ENCODE results near the gene KPNA4. TPM values are rescaled to one million over a fixed set of nuclear protein-coding genes. Genes with fewer than 3 reads are reported as not detected.

The KPNA4 gene
- total and polyA plus RNA-seq, 7 donors = 15.0 to 52.8 (median 45.4) TPM

DNA sequence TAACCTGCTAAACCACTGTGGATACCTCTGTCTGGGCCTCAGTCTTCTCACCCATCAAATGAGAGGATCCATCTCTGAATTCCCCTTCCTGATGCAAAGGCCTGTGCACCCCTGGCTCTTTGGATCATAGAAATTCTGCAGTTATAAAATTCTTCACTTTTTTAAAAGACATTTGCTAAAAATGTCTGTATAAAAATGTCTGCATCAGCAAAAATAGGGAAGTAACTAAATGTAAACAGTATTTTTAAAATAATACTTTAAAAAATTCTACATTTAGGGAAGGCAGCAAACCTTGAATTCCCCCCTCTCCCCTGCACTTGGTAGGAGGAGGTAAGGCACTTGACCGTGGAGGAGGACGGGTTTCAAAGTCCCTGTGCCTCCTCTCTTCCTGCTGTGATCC is 90.2 kb downstream of the KPNA4 start:
- Histone ChIP-seq H3K27ac (no peak overlapping the region), H3K36me3 (no peaks in the 10 kb centered on the region), H3K4me3 (no peak overlapping the region), H3K4me1 (no peaks in the 10 kb centered on the region), H3K9me3 (peaks cover 0 to 8% (median 0%) of the 10 kb centered on the region in 4 donors), H3K27me3 (peaks cover 0 to 4% (median 0%) of the 10 kb centered on the region in 3 donors)
- no peak for DNase-seq
- no peak for TF ChIP-seq POLR2AphosphoS5 (IDR thresholded peaks at IDR 0.05)
- TF ChIP-seq POLR2A (IDR thresholded peaks at IDR 0.05) = no peak
- TF ChIP-seq, protein P1, sequence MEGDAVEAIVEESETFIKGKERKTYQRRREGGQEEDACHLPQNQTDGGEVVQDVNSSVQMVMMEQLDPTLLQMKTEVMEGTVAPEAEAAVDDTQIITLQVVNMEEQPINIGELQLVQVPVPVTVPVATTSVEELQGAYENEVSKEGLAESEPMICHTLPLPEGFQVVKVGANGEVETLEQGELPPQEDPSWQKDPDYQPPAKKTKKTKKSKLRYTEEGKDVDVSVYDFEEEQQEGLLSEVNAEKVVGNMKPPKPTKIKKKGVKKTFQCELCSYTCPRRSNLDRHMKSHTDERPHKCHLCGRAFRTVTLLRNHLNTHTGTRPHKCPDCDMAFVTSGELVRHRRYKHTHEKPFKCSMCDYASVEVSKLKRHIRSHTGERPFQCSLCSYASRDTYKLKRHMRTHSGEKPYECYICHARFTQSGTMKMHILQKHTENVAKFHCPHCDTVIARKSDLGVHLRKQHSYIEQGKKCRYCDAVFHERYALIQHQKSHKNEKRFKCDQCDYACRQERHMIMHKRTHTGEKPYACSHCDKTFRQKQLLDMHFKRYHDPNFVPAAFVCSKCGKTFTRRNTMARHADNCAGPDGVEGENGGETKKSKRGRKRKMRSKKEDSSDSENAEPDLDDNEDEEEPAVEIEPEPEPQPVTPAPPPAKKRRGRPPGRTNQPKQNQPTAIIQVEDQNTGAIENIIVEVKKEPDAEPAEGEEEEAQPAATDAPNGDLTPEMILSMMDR (IDR thresholded peaks at IDR 0.05) = no peak
- 80 to 81% methylated on average over 2 of the region's 2 CpGs for WGBS, 2 donors
- intact Hi-C loops (cut with DNase I) = no loop called here

DNA sequence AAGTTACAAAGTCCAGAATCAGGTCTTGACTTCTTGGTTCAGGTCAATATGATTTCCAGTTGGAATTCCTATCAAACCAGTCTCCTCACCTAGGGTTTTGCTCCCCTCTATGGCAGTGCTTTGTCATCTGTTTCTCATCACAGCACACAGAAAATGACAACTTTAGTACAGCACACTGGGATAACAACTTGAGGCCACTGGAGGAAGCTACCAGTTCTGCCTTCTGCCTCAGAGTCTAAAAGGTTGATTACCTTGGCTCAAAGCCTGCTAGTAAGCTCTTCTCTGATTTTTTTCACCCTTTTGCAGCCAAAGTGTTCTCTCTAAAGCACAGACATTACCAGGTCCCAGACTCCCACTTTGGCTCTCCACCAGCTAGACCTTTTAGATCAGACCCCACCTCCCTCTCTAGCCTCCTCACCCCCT is 90.9 kb downstream of the KPNA4 start:
- intact Hi-C loops (cut with DNase I) = no loop called here
- TF ChIP-seq POLR2AphosphoS5 (IDR thresholded peaks at IDR 0.05) (no peak), POLR2A (IDR thresholded peaks at IDR 0.05) (no peak), EP300 (IDR thresholded peaks at IDR 0.05) (no peak)
- TF ChIP-seq, protein P1 (IDR thresholded peaks at IDR 0.05) = no peak
- Histone ChIP-seq H3K27me3 (peaks cover 0 to 4% (median 0%) of the 10 kb centered on the region in 3 donors), H3K4me3 (no peak overlapping the region), H3K36me3 (no peaks in the 10 kb centered on the region), H3K4me1 (no peaks in the 10 kb centered on the region), H3K27ac (no peak overlapping the region), H3K9me3 (peaks cover 0 to 8% (median 0%) of the 10 kb centered on the region in 4 donors)
- no peak for DNase-seq

DNA sequence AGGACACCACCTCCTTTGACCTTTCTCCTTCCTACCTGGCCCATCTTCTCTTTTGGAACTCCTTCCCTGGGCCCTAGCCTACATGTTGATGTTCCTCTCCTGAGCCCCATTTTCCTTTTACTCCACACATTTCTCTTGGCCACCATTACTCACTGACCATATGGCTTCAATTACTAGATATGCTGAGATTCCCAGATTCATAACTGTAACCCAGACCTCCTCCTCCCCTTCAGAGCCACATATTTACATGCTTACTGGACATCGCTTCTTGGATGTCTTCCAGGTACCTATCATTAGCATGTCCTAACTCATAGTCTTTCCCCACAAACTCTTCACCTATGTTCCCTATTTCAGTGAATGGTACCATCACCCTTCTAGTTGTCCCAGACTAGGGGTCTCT is 91.4 kb downstream of the KPNA4 start:
- no peak for TF ChIP-seq EP300 (IDR thresholded peaks at IDR 0.05)
- no peak for TF ChIP-seq POLR2AphosphoS5 (IDR thresholded peaks at IDR 0.05)
- no peak for TF ChIP-seq POLR2A (IDR thresholded peaks at IDR 0.05)
- TF ChIP-seq, protein P1 (IDR thresholded peaks at IDR 0.05) = no peak
- no peak for DNase-seq
- intact Hi-C loops (cut with DNase I) = no loop called here
- Histone ChIP-seq H3K27me3 (peaks cover 0 to 4% (median 0%) of the 10 kb centered on the region in 3 donors), H3K4me1 (no peaks in the 10 kb centered on the region), H3K9me3 (peaks cover 0 to 8% (median 0%) of the 10 kb centered on the region in 4 donors), H3K36me3 (no peaks in the 10 kb centered on the region), H3K4me3 (no peak overlapping the region), H3K27ac (no peak overlapping the region)
- 81 to 86% methylated on average over 1 of the region's 1 CpG for WGBS, 2 donors

DNA sequence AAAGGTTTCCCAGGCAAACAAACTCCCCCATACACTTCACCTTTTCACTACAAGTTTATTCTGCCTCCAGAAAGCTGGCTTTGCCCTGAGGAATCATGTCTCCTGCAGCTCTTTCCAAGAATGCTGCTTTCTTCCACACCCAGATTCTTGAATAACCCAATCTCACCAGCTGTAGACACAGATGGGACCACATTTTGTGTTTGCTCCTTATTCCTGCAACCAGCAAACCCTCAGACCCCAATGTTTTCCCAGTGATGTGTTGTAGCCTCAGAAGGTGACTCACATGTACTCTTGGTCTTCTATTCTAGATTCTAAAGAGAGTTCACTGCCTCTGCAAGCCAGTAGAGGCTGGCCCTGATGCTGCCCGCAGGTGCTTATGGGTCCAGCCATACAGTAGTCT is 92.2 kb downstream of the KPNA4 start:
- TF ChIP-seq, protein P1 (IDR thresholded peaks at IDR 0.05) = no peak
- TF ChIP-seq EP300 (IDR thresholded peaks at IDR 0.05) (no peak), POLR2AphosphoS5 (IDR thresholded peaks at IDR 0.05) (no peak), POLR2A (IDR thresholded peaks at IDR 0.05) (no peak)
- Histone ChIP-seq H3K27ac (no peak overlapping the region), H3K36me3 (no peaks in the 10 kb centered on the region), H3K4me3 (no peak overlapping the region), H3K9me3 (peaks cover 0 to 8% (median 0%) of the 10 kb centered on the region in 4 donors), H3K27me3 (peaks cover 0 to 4% (median 0%) of the 10 kb centered on the region in 3 donors), H3K4me1 (no peaks in the 10 kb centered on the region)
- no peak for DNase-seq
- WGBS, 2 donors = 43 to 53% methylated on average over 1 of the region's 1 CpG
- intact Hi-C loops (cut with DNase I) = no loop called here

DNA sequence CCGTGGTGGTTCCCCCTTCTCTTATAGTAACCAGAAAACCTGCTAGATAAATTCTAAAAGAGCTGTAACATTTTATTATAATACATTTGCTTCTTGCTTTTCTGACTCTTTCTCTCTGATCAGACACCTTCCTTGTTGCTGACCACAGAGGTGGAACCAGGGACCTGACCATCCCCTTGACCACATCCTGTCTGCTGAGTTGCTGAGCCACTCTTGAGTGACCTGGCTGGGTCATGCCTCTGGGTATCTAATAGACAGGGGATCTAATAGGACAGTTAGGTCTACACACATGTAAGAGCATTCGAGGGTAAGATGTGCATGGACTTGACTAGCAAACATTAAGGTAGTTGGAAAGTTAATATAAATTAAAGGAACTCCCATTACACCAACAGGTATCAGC is 93.0 kb downstream of the KPNA4 start:
- DNase-seq = no peak
- Histone ChIP-seq H3K4me1 (no peaks in the 10 kb centered on the region), H3K27ac (no peak overlapping the region), H3K4me3 (no peak overlapping the region), H3K9me3 (peaks cover 0 to 8% (median 0%) of the 10 kb centered on the region in 4 donors), H3K27me3 (peaks cover 0 to 4% (median 0%) of the 10 kb centered on the region in 3 donors), H3K36me3 (no peaks in the 10 kb centered on the region)
- intact Hi-C loops (cut with DNase I) = no loop called here
- 66 to 80% methylated on average over 2 of the region's 2 CpGs for WGBS, 2 donors
- TF ChIP-seq POLR2AphosphoS5 (IDR thresholded peaks at IDR 0.05) = no peak
- no peak for TF ChIP-seq POLR2A (IDR thresholded peaks at IDR 0.05)
- TF ChIP-seq EP300 (IDR thresholded peaks at IDR 0.05) = no peak
- TF ChIP-seq, protein P1 (IDR thresholded peaks at IDR 0.05) = no peak

Data from sigmoid colon (tissue), 7 donors.